DLD1 (cell line): ENCODE data around the gene IL33.

Experiments
- in situ Hi-C: cut with HindIII; loops from 2 replicates; pipeline ENCODE4 v1.10.0; 2017; ENCODE audit warnings: low sequenced_read_pairs

IL33 gene

DNA sequence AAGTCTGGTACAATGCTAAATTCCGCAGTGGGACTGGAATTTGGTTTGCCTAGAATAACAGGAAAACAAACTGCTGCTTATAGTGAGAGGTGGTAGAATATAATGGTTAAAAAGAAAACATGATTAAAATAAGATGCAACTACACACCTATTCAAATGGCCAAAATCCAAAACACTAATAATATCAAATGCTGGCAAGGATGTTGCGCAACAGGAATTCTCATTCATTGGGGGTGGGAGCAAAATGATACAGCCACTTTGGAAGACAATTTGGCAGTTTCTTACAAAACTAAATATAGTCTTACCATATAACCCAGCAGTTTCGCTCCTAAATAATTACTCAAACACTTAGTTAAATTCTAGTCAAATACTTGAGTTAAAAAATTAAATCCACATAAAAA lies 61.8 kb downstream of the IL33 start:
- in situ Hi-C loops = no loop called here

DNA sequence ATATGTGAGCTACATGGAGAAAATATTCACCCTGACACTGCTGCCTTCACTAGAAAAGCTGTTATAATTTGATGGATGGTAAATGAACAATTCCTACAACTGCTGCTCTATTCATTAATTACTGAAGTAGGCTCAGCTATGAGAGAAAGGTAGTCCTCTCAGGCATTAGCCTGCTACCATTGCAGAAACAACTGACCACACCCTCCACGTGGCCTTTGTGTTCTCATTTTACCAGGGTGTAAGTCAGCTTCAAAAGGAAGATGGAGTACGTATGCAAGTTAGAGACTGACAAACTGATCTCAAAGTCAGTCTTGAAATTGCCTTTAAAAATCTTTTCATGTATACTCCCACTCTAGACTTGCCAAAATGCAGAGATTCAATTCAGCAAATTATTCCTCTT lies 86.3 kb downstream of the IL33 start:
- in situ Hi-C loops = no loop called here

DNA sequence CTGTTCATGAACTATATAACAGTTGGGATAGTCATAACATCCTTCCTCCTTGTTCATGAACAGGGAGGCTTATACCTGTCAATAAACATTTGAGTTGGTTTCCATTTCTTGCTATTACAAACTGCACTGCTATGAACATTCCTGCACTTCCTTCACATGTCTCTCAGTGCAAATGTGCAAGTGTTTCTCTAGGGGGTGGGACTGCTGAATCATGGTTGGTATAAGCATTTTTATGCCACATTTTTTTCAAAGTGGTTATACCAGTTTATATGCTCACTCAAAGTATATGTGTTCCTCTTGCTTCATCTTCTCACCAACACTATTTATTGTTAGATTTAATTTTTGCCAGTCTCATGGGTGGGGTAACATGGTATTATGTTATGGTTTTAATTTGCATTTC lies 86.8 kb downstream of the IL33 start:
- in situ Hi-C loops = no loop called here

- in situ Hi-C loops = no loop called here
Observed at GRCh38 chr9:6304232-6304631, 88.6 kb downstream of the IL33 start.

GRCh38 chr9:6305954-6306563 lies 90.5 kb downstream of the IL33 start:
- in situ Hi-C loops = no loop called here
